ENCODE data around the gene EFNB3.

DNA sequence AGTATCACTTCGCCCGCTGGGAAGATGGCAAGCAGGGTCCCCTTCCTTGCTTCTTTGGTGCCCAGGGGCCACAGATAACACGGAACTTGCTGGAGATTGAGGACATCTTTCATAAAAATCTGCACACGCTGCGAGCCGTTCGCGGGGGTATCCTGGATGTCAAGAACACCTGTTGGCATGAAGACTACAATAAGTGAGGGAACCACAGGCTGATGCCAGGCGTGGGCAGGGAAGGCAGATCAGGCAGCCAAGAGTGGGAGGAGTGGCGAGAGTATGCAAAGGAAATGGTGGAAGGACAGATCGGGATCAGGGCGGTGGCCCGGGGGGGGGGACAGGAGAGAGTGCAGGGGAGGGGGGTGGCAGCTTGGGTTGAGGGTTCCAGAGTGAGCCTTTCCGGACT lies 34.7 kb downstream of the EFNB3 start:
- TF ChIP-seq, protein P1, sequence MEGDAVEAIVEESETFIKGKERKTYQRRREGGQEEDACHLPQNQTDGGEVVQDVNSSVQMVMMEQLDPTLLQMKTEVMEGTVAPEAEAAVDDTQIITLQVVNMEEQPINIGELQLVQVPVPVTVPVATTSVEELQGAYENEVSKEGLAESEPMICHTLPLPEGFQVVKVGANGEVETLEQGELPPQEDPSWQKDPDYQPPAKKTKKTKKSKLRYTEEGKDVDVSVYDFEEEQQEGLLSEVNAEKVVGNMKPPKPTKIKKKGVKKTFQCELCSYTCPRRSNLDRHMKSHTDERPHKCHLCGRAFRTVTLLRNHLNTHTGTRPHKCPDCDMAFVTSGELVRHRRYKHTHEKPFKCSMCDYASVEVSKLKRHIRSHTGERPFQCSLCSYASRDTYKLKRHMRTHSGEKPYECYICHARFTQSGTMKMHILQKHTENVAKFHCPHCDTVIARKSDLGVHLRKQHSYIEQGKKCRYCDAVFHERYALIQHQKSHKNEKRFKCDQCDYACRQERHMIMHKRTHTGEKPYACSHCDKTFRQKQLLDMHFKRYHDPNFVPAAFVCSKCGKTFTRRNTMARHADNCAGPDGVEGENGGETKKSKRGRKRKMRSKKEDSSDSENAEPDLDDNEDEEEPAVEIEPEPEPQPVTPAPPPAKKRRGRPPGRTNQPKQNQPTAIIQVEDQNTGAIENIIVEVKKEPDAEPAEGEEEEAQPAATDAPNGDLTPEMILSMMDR (IDR thresholded peaks at IDR 0.05) = no peak
- TF ChIP-seq POLR2AphosphoS5 (IDR thresholded peaks at IDR 0.05) = no peak

All from stomach (tissue), 4 donors.